AG09309 (cell line): ENCODE data around the gene METTL26.
A peak's percentile ranks its signal among the peaks of the same experiment; 100 is the strongest.

ENCODE experiments used
- DNase-seq: peaks from one replicate; pipeline ENCODE4 v3.0.0-alpha.2; 2010; ENCODE audit warnings: low read depth
- H3K4me3 ChIP-seq: 2 replicates; pipeline ENCODE4 v1.5.1; 2011; ENCODE audit warnings: mild to moderate bottlenecking, low read depth, low read length, moderate library complexity; ENCODE audit not compliant: control insufficient read depth
- CTCF ChIP-seq: IDR thresholded peaks from 2 replicates; pipeline ENCODE4 v1.5.1; 2011; ENCODE audit warnings: mild to moderate bottlenecking, low read depth, low read length, inconsistent platforms; ENCODE audit not compliant: insufficient read depth, control insufficient read depth; ENCODE audit errors: missing control alignments

The METTL26 gene

GRCh38 chr16:662095-662494 is 26.0 kb upstream of the METTL26 start:
- no peak overlapping the region for H3K4me3 ChIP-seq
- TF ChIP-seq CTCF = no peak
- no peak for DNase-seq

GRCh38 chr16:661184-661821 is 25.2 kb upstream of the METTL26 start:
- no peak overlapping the region for H3K4me3 ChIP-seq
- no peak for TF ChIP-seq CTCF
- no peak for DNase-seq

- no peak for DNase-seq
- TF ChIP-seq CTCF = peak; percentile 43
- H3K4me3 ChIP-seq = no peak overlapping the region
These were observed 24.5 kb upstream of the METTL26 start for GRCh38 chr16:660459-661183.

GRCh38 chr16:660132-660458 is 24.0 kb upstream of the METTL26 start:
- H3K4me3 ChIP-seq = no peak overlapping the region
- DNase-seq = no peak
- TF ChIP-seq CTCF = no peak

- DNase-seq = no peak
- TF ChIP-seq CTCF = no peak
- H3K4me3 ChIP-seq = no peak overlapping the region
These were observed 23.5 kb upstream of the METTL26 start for GRCh38 chr16:659618-660017.

- H3K4me3 ChIP-seq = no peak overlapping the region
- TF ChIP-seq CTCF = no peak
These were observed 22.8 kb upstream of the METTL26 start for GRCh38 chr16:658679-659571.

More at GRCh38 chr16:658679-659571, 22.8 kb upstream of the METTL26 start:
- DNase-seq = no peak
